CD4-positive, alpha-beta T cell treated with Interleukin-12 subunit alpha and Interleukin-12 subunit beta, for 1 hour (primary cell): ENCODE measurements around the gene WASF1.

ENCODE experiments used
- DNase-seq: peaks from one replicate; pipeline ENCODE4 v3.0.0-alpha.2; 2020

WASF1 gene

GRCh38 chr6:110179406-110180227, at the start of gene WASF1:
WASF1 (minus strand) TSS chr6:110179670; CDS start chr6:110127601, 52,069 bp downstream.
- peak; percentile 92 for DNase-seq

- DNase-seq, result no peak
Observed at GRCh38 chr6:110226261-110226660, 46.8 kb upstream of the WASF1 start.

DNA sequence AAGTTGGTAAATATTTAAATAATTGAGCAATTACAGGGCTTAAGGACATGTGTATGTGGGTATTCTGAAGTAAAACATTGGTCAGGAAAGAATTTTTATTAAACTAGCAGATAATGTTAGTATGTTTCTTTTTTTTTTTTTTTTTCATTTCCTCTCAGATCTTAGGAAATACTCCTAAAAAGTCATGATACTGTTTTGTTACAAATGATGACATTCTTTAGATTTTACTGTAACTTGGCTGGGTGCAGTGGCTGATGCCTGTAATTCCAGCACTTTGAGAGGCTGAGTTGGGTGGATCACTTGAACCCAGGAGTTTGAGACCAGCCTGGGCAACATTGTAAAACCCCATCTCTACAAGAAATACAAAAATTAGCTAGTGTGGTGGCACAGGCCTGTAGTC, 42.3 kb upstream of the WASF1 start:
- no peak for DNase-seq

DNA sequence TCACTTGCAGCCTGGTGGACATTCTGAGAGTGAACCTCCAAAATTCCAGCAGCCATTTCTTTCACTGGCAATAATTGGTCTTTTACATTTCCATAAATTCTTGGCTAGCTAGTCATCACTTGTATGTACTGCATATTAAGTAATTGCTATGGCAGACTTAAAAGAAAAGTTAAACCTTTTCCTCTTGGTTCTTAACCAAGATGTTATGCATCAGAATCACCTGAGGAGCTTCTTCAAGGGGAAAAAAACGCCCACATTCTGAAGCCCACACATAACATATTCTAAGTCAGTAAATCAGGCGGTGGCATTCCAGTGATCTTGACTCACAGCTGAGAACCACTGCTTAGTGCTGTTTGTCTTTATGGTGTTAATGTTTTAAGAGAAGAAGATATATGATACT, 37.8 kb upstream of the WASF1 start:
- DNase-seq, result no peak

- DNase-seq, result no peak
Observed at GRCh38 chr6:110216140-110216539, 36.7 kb upstream of the WASF1 start.

GRCh38 chr6:110214338-110214737, 34.9 kb upstream of the WASF1 start:
- DNase-seq, result no peak

- DNase-seq, result no peak
Observed at GRCh38 chr6:110211753-110212152, 32.3 kb upstream of the WASF1 start.

GRCh38 chr6:110207652-110208051, 28.2 kb upstream of the WASF1 start:
- no peak for DNase-seq

- DNase-seq, result no peak
Observed at GRCh38 chr6:110201151-110201884, 21.8 kb upstream of the WASF1 start.

GRCh38 chr6:110198561-110198960, 19.1 kb upstream of the WASF1 start:
- no peak for DNase-seq

DNA sequence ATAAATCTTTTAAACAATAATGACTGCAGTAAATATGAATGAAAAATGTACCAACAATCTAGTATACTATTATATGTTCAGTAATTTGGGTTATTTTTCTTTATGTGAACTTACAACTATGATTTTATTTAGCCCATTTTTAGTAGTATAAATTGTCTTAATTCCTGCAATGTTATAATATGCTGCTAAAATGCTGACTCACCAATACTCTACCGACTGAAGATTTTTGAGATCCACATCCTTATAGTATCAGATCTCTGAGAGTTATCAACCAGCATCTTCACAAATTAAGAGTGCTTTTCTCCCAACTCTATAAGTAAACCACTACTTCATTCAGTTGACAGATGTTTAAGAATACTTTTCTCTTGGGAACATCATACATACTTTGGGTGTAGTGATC, 17.4 kb upstream of the WASF1 start:
- DNase-seq, result no peak

DNA sequence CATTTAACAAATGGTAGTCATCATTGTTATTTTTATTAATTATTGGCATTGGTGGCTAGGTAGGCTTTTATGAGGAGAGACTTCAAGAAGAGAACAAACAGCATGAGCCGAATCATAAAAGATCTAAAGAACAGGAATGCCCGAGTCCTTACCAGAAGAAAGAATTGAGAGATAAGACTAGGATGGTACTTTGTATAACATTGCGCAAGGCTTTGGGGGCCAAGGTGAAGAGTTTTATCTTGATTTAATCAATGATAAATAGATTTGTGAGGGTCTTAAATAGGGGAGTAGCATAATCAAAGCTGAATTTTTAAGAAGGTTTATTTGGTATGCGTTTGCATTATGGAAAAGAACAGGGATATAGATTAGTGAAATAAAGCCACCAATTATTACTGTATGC, 16.2 kb upstream of the WASF1 start:
- DNase-seq, result no peak

DNA sequence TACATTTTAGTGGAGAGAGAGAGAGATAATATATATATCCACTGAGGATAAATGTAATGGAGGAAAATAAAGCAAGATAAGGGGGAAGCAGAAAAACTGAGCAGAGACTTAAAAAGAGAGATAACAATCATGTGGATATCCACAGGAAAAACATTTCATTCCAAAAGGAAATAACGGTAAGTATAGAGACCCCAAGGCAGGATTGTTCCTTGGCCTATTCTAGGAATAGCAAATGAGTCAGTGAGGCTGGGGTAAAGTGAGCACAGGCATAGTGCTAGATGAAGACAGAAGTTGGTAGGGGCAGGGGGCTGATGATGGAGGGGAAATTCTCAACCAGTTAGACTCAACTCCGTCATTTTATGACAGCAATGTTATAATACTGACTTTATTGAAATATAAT, 12.0 kb upstream of the WASF1 start:
- DNase-seq, result no peak

GRCh38 chr6:110190726-110191125, 11.3 kb upstream of the WASF1 start:
- DNase-seq, result no peak

DNA sequence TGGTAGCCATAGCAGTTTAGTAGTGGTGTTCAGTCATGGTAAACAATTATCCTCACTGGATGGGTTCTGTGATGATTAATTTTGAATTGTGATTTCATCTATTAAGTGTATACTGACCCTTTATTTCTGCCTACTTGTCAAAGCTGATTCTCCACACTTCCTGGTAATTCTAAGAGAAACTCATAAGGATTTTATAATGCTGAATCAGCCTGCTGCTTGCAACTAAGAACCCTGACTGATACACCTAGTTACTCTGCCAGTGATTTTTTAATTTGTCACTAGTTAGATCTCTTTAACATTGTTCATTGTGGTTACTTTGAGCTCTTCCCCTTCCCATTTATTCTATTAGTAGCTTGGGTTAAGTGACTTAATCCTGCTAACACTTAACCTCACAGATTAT, 9.3 kb upstream of the WASF1 start:
- DNase-seq, result no peak

GRCh38 chr6:110185879-110186278, 6.4 kb upstream of the WASF1 start:
- DNase-seq, result no peak

DNA sequence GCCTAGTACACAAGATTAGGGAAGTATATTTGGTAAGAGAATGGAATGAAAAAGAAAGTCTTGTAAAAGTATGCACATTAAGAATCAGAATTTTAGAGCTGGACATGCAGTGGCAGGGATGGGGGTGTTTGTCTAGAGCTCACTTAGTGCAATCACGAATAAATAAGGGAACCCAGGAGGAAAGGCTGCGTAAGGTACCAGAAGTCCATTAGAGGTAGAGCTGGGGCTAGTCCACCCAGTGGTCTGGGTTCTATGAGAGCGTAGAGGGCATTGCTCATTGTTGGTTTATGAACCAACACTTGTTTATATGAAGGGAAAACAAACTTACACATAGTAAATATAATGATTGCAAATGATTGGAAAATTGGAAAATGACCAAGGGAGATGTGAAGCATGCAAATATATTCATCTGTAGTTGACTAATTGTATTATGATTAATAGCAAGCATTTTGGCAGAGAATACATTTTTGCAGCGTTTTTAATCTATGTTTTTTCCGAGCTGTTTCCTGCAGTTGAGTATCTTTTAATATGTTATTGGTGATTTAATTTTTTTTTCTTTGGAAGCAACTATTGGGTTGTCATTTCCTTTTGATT, 3.9 kb upstream of the WASF1 start:
- no peak for DNase-seq

- DNase-seq, result no peak
Observed at GRCh38 chr6:110181131-110182030, 1.9 kb upstream of the WASF1 start.

- DNase-seq, result no peak
Observed at GRCh38 chr6:110180228-110181008, 948 bp upstream of the WASF1 start, which contains the start of gene CDC40. CDC40 (plus strand) TSS chr6:110180427; CDS start chr6:110180445, 18 bp downstream.

DNA sequence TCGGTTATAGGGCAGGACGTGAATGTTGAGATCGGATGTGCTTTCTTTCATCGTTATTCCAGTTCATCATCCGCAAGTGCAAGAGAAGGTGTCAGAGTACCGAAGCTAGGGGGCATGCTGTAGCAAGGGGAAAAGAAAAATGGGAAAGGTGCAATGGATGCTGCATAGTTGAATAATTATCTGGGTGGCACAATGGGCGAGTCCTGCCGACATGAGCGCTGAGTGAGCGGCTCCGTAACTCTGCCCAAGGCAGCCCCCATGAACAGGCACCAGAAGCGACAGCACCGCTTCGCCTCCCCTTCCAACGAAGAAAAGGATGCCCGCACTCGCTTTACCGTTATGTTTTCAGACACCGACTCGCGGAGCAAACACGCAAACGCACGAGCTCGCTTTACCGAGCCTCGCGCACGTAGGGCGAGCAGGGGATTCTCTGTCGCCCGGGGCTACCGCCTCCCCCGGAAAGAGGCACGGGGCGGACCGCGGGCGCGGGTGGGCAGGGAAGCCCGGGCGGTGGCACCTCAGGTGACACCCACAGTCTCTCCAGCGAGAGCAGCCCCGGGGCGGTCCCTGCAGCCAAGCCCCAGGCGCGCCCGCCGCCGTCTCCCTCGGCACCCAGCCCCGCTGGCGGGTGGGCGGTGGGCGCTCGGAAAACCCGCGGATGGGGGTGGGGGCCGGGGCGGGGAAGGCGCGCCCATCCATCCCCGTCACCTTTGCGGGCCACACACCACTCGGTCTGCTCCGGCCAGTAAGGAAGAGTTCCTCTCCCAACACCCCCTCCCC, 654 bp downstream of the WASF1 start:
- DNase-seq, result peak; percentile 78

DNA sequence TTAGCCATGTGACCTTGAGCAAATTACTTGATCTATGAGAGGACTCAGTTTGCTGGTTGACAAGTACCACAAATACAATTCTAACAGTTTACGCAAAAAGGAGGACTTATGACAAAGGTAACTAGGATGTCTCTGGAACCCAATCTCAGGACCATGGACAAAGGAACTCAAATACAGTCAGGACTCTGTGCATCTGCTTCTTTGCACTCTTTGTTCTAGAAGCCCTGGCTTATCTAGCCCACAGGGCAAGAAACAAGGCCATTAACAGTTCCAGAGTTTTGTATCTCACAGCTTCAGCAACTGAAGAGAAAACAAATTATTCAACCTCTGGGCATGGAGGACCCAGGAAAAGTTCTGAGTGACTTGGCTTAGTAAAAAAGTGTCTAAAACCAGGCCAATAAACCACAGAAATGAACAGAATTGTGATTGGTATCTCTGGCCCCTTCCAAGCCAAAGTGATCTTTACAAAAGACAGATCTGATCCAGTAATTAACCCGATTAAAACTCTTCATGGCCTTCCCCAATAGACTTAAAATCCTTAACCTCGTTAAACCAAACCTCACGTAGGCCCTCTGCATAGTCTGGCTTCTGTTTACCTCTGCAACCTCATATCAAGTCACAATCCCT, 5.9 kb downstream of the WASF1 start:
- no peak for DNase-seq
